Brain microvascular endothelial cell (primary cell): Measurements from ENCODE around the gene FAM9C.

Experiments
- DNase-seq: peaks from one replicate; pipeline ENCODE4 v3.0.0-alpha.2; 2020
- H3K27ac ChIP-seq: fragments of 250-450 bp; sonication (Bioruptor Pico); 2 replicates; pipeline ENCODE4 v1.5.1; 2020; ENCODE audit warnings: mild to moderate bottlenecking, moderate library complexity
- H3K27me3 ChIP-seq: fragments of 250-450 bp; sonication (Bioruptor Pico); replicated peaks from 2 replicates; pipeline ENCODE4 v1.5.1; 2020; ENCODE audit warnings: mild to moderate bottlenecking
- H3K36me3 ChIP-seq: fragments of 250-450 bp; sonication (Bioruptor Pico); replicated peaks from 2 replicates; pipeline ENCODE4 v1.5.1; 2020; ENCODE audit warnings: mild to moderate bottlenecking
- H3K4me3 ChIP-seq: 2 replicates; pipeline ENCODE4 v1.5.1; 2011; ENCODE audit warnings: low read depth, mild to moderate bottlenecking, control low read depth, low read length, moderate library complexity
- CTCF ChIP-seq: IDR thresholded peaks from 2 replicates; pipeline ENCODE4 v1.5.1; 2011; ENCODE audit warnings: low read depth, mild to moderate bottlenecking, moderate library complexity, low read length, control low read depth, inconsistent platforms; ENCODE audit errors: missing control alignments
- in situ Hi-C: cut with HindIII; loops from 2 replicates; pipeline ENCODE4 v1.10.0; 2017; ENCODE audit warnings: low sequenced_read_pairs, low pct_ligation_motif_present

Gene FAM9C

GRCh38 chrX:13050151-13050550, 5.7 kb upstream of the FAM9C start:
- no peak for TF ChIP-seq CTCF
- Histone ChIP-seq H3K27me3 (no peaks in the 10 kb centered on the region), H3K4me3 (no peak overlapping the region), H3K36me3 (no peaks in the 10 kb centered on the region), H3K27ac (no peak overlapping the region)
- in situ Hi-C loops, result no loop called here
- DNase-seq, result no peak

- in situ Hi-C loops, result no loop called here
- no peaks in the 10 kb centered on the region for H3K27me3 ChIP-seq
- H3K36me3 ChIP-seq, result no peaks in the 10 kb centered on the region
- DNase-seq, result peak; percentile 45
- no peak overlapping the region for H3K4me3 ChIP-seq
- TF ChIP-seq CTCF, result no peak
- no peak overlapping the region for H3K27ac ChIP-seq
These were observed 3.9 kb upstream of the FAM9C start for GRCh38 chrX:13048280-13048679.

- Histone ChIP-seq H3K27me3 (no peaks in the 10 kb centered on the region), H3K36me3 (no peaks in the 10 kb centered on the region), H3K27ac (no peak overlapping the region), H3K4me3 (no peak overlapping the region)
- in situ Hi-C loops, result no loop called here
- no peak for TF ChIP-seq CTCF
- no peak for DNase-seq
These were observed 3.3 kb upstream of the FAM9C start for GRCh38 chrX:13047759-13048158.

- H3K27me3 ChIP-seq, result no peaks in the 10 kb centered on the region
- no peak for DNase-seq
- no peak for TF ChIP-seq CTCF
- no peaks in the 10 kb centered on the region for H3K36me3 ChIP-seq
- no peak overlapping the region for H3K4me3 ChIP-seq
- no peak overlapping the region for H3K27ac ChIP-seq
- in situ Hi-C loops, result no loop called here
These were observed 1.9 kb upstream of the FAM9C start for GRCh38 chrX:13046141-13046855.

- Histone ChIP-seq H3K4me3 (no peak overlapping the region), H3K27me3 (no peaks in the 10 kb centered on the region), H3K36me3 (no peaks in the 10 kb centered on the region), H3K27ac (no peak overlapping the region)
- in situ Hi-C loops, result no loop called here
- DNase-seq, result no peak
- TF ChIP-seq CTCF, result no peak
These were observed 482 bp downstream of the FAM9C start for GRCh38 chrX:13043938-13044337.

- no peaks in the 10 kb centered on the region for H3K36me3 ChIP-seq
- DNase-seq, result no peak
- TF ChIP-seq CTCF, result no peak
- H3K4me3 ChIP-seq, result no peak overlapping the region
- no peaks in the 10 kb centered on the region for H3K27me3 ChIP-seq
- H3K27ac ChIP-seq, result no peak overlapping the region
- in situ Hi-C loops, result no loop called here
These were observed 1.3 kb downstream of the FAM9C start for GRCh38 chrX:13043138-13043537.
